Adrenal gland (tissue), 12 donors: ENCODE data around the gene GNPTG. TPM values are rescaled to one million over a fixed set of nuclear protein-coding genes. Genes with fewer than 3 reads are reported as not detected.

ENCODE experiments used
- DNase-seq, 7 donors: peaks; one replicate each; pipeline ENCODE4 v3.0.0-alpha.2; 2019 to 2020
- H3K27ac ChIP-seq, 5 donors: fragments of 200-600 bp; sonication (generic) in 4 of 5; 1 replicate in 3 of 5; 2 replicates in 2 of 5; pipeline versions ENCODE4 v1.5.1 to v1.8.0; 2016 to 2020; ENCODE audit warnings: mild to moderate bottlenecking in 1 of 5
- H3K27me3 ChIP-seq: fragments of 200-600 bp; 2 replicates; pipeline ENCODE4 v1.8.0; 2021
- H3K36me3 ChIP-seq, 2 donors: fragments of 200-600 bp; replicated peaks in 1 of 2; 1 replicate in 1 of 2; 2 replicates in 1 of 2; pipeline versions ENCODE4 v1.5.1 to v1.8.0; 2018 to 2022
- H3K4me1 ChIP-seq, 2 donors: fragments of 200-600 bp; replicated peaks in 1 of 2; 1 replicate in 1 of 2; 2 replicates in 1 of 2; pipeline versions ENCODE4 v1.5.1 to v1.8.0; 2018 to 2021
- H3K4me3 ChIP-seq, 4 donors: fragments of 200-600 bp; sonication (generic) in 3 of 4; one replicate each; pipeline ENCODE4 v1.5.1; 2016 to 2018
- H3K9me3 ChIP-seq, 3 donors: fragments of 200-600 bp; sonication (generic) in 1 of 3; replicated peaks in 1 of 3; 1 replicate in 2 of 3; 2 replicates in 1 of 3; pipeline versions ENCODE4 v1.5.1 to v1.8.0; 2016 to 2021
- CTCF ChIP-seq, 6 experiments: fragments of 450-650 bp in 4 of 6; fragments of 200-600 bp in 2 of 6; sonication (generic) in 1 of 6; IDR thresholded peaks; 1 replicate in 5 of 6; 2 replicates in 1 of 6; pipeline versions ENCODE4 v1.5.1 to v1.8.0; 2016 to 2021; ENCODE audit warnings: antibody characterized with exemption in 6 of 6, mild to moderate bottlenecking in 2 of 6, moderate library complexity in 1 of 6
- POLR2A ChIP-seq, 2 donors: fragments of 450-650 bp; IDR thresholded peaks; one replicate each; pipeline ENCODE4 v1.6.1; 2017; ENCODE audit warnings: antibody characterized with exemption in 2 of 2, mild to moderate bottlenecking in 2 of 2, moderate library complexity in 1 of 2
- WGBS, 4 donors: extraction: QIAGEN DNeasy Blood & Tissue Kit in 2 of 4; methylation state at CpG; one replicate each; pipeline versions ENCODE4 v1.1.5 to v1.1.7; 2013 to 2017; 5-methylcytosine and 5-hydroxymethylcytosine counted together
- intact Hi-C, 2 donors: fragments of 100-400 bp; cut with DNase I; formaldehyde crosslinking; loops; one replicate each; pipeline versions ENCODE4 v1.14.1 to v1.15.0; 2022 to 2023
- polyA plus RNA-seq, 3 donors: library from polyadenylated mRNA; stranded (reverse); fragments of 200-250 nt in 2 of 3; fragments of 350-450 nt in 1 of 3; fragmentation: Illumina TruSeq in 1 of 3; extraction: RNeasy Lipid Tissue Mini Kit (QIAGEN cat#74804) in 1 of 3; gene quantifications; one replicate each; pipeline ENCODE4 v1.2.3, GENCODE V29; 2013 to 2014
- total RNA-seq, 9 donors: library from RNA; depleted of rRNA in 4 of 9; stranded (reverse); fragments of >200 nt in 4 of 9; fragments of 120-200 nt in 1 of 9; fragmentation: NEBNext Ultra II Directional in 1 of 9; extraction: Animal tissue kit (Norgen Biotek cat#: 25700) in 1 of 9; gene quantifications; one replicate each; pipeline versions ENCODE4 v1.1.0 to v1.2.4, GENCODE V29; 2013 to 2023
- donor health status: healthy with polysubstance abuse.
- donor health status: Bipolar disorder and iron deficiency.
- donor health status: DM: yes; HTN: yes; CAD: no.
- donor health status: DM: no; HTN: no; CAD: no.
- donor health status: DM: no; HTN: no; CAD: no.
- donor health status: DM: yes; HTN: yes; CAD: no.

Gene GNPTG
- total and polyA plus RNA-seq, 12 donors, result 95.9 to 659 (median 284) TPM

- peaks cover 0 to 75% of the 10 kb centered on the region in 2 donors for H3K36me3 ChIP-seq
Observed at GRCh38 chr16:1315081-1316032, 36.4 kb upstream of the GNPTG start.

GRCh38 chr16:1316033-1316405 lies 35.7 kb upstream of the GNPTG start:
- no peak for DNase-seq
- H3K9me3 ChIP-seq, result no peaks in the 10 kb centered on the region
- H3K27ac ChIP-seq, result no peak overlapping the region
- H3K36me3 ChIP-seq, result peaks cover 0 to 82% of the 10 kb centered on the region in 2 donors
- intact Hi-C loops, result loop anchor here (10.0 kb wide), 2 partner anchors 89 to 99 kb away; partner anchors contain the start of gene UNKL (in 1 of the 2)
- H3K4me3 ChIP-seq, result no peak overlapping the region
- no peaks in the 10 kb centered on the region for H3K27me3 ChIP-seq
- 86 to 93% (median 88%) methylated on average over 10 to 14 of the region's 14 CpGs for WGBS, 4 donors
- peaks cover 21 to 24% of the 10 kb centered on the region in 2 donors for H3K4me1 ChIP-seq
- TF ChIP-seq POLR2A (IDR thresholded peaks at IDR 0.05) (no peak), CTCF (IDR thresholded peaks at IDR 0.05) (no peak)

More at GRCh38 chr16:1315081-1316032, 36.4 kb upstream of the GNPTG start:
- H3K9me3 ChIP-seq, result no peaks in the 10 kb centered on the region
- H3K27me3 ChIP-seq, result no peaks in the 10 kb centered on the region
- intact Hi-C loops, result loop anchor here (10.0 kb wide), 2 partner anchors 89 to 99 kb away; partner anchors contain the start of gene UNKL (in 1 of the 2)
- WGBS, 4 donors, result 82 to 93% (median 83%) methylated on average over 25 to 46 of the region's 46 CpGs
- H3K27ac ChIP-seq, result no peak overlapping the region
- TF ChIP-seq POLR2A (IDR thresholded peaks at IDR 0.05), result no peak
- no peak for TF ChIP-seq CTCF (IDR thresholded peaks at IDR 0.05)
- DNase-seq, result no peak
- peaks cover 28 to 31% of the 10 kb centered on the region in 2 donors for H3K4me1 ChIP-seq
- H3K4me3 ChIP-seq, result no peak overlapping the region

GRCh38 chr16:1317479-1318267 lies 34.1 kb upstream of the GNPTG start:
- 82 to 90% (median 89%) methylated on average over 23 to 32 of the region's 32 CpGs for WGBS, 4 donors
- no peak for DNase-seq
- H3K4me1 ChIP-seq, result peaks cover 5 to 8% of the 10 kb centered on the region in 2 donors
- no peaks in the 10 kb centered on the region for H3K9me3 ChIP-seq
- no peak overlapping the region for H3K27ac ChIP-seq
- H3K27me3 ChIP-seq, result no peaks in the 10 kb centered on the region
- no peak for TF ChIP-seq CTCF (IDR thresholded peaks at IDR 0.05)
- no peak overlapping the region for H3K4me3 ChIP-seq
- H3K36me3 ChIP-seq, result peaks cover 0 to 89% of the 10 kb centered on the region in 2 donors
- intact Hi-C loops, result loop anchor here (10.0 kb wide), 2 partner anchors 87 to 97 kb away; partner anchors contain the start of gene UNKL (in 1 of the 2)

- H3K36me3 ChIP-seq, result peaks cover 0 to 88% of the 10 kb centered on the region in 2 donors
- H3K27me3 ChIP-seq, result no peaks in the 10 kb centered on the region
- no peak overlapping the region for H3K27ac ChIP-seq
- TF ChIP-seq CTCF (IDR thresholded peaks at IDR 0.05) (no peak), POLR2A (IDR thresholded peaks at IDR 0.05) (no peak)
- WGBS, 4 donors, result 76 to 78% (median 76%) methylated on average over 8 to 9 of the region's 9 CpGs
- no peak overlapping the region for H3K4me3 ChIP-seq
- DNase-seq, result no peak
- intact Hi-C loops, result loop anchor here (10.0 kb wide), 2 partner anchors 87 to 97 kb away; partner anchors contain the start of gene UNKL (in 1 of the 2)
- H3K4me1 ChIP-seq, result peaks cover 0 to 4% of the 10 kb centered on the region in 2 donors
- no peaks in the 10 kb centered on the region for H3K9me3 ChIP-seq
Observed at GRCh38 chr16:1318268-1318545, 33.5 kb upstream of the GNPTG start.
